SK-N-MC (cell line): ENCODE results near the gene HMGN2.

Experiments
- DNase-seq: peaks from one replicate; pipeline ENCODE4 v3.0.0-alpha.2; 2011; ENCODE audit warnings: low read depth, low spot score
- H3K27ac ChIP-seq: fragments of 200-600 bp; sonication (generic); 2 replicates; pipeline ENCODE4 v1.5.1; 2016; ENCODE audit warnings: mixed run types
- H3K36me3 ChIP-seq: fragments of 200-600 bp; sonication (generic); 2 replicates; pipeline ENCODE4 v1.6.1; 2017; ENCODE audit warnings: antibody characterized with exemption, low read length, mixed read lengths; ENCODE audit not compliant: insufficient read depth
- H3K4me3 ChIP-seq: fragments of 200-600 bp; sonication (generic); 2 replicates; pipeline ENCODE4 v1.5.1; 2016
- H3K9ac ChIP-seq: fragments of 200-600 bp; sonication (generic); 2 replicates; pipeline ENCODE4 v1.8.0; 2017; ENCODE audit warnings: mixed run types, mixed read lengths; ENCODE audit not compliant: insufficient read length
- H3K9me3 ChIP-seq: fragments of 200-600 bp; sonication (generic); 2 replicates; pipeline ENCODE4 v1.6.1; 2017; ENCODE audit warnings: low read depth, mild to moderate bottlenecking, antibody characterized with exemption, low read length, moderate library complexity, mixed read lengths
- EZH2 ChIP-seq: fragments of 200-600 bp; sonication (generic); IDR thresholded peaks from one replicate; pipeline ENCODE4 v1.6.1; 2017; ENCODE audit warnings: antibody characterized with exemption
- FOXP2 ChIP-seq: optimal IDR thresholded peaks from 2 replicates; pipeline ENCODE3; 2011; ENCODE audit warnings: mild to moderate bottlenecking, moderate library complexity; ENCODE audit not compliant: insufficient read depth; ENCODE audit errors: extremely low read length, control extremely low read depth
- POLR2AphosphoS5 ChIP-seq: IDR thresholded peaks from 2 replicates; pipeline ENCODE4 v1.6.1; 2012; ENCODE audit warnings: mild to moderate bottlenecking, low read depth, low read length, borderline replicate concordance

HMGN2 gene

DNA sequence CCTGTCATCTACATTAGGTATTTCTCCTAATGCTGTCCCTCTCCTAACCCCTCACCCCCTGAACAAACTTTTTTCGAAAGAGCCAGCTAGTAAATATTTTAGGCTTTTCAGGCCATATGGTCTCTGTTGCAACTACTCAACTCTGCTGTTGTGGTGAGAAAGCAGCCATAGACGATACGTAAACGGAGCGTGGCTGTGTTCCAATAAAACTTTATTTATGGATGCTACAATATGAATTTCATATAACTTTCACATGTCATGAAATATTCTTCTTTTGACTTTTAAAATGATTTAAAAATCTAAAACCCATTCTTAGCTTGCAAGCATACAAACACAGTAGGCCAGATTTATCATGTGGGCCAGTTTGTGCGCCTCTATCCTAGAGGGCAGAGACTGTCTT, 46.1 kb downstream of the HMGN2 start:
- no peak overlapping the region for H3K9ac ChIP-seq
- no peak overlapping the region for H3K27ac ChIP-seq
- no peak for TF ChIP-seq EZH2
- no peak for TF ChIP-seq FOXP2
- TF ChIP-seq POLR2AphosphoS5: no peak
- no peaks in the 10 kb centered on the region for H3K9me3 ChIP-seq
- no peaks in the 10 kb centered on the region for H3K36me3 ChIP-seq
- H3K4me3 ChIP-seq: no peak overlapping the region
- no peak for DNase-seq

- Histone ChIP-seq H3K9me3 (no peaks in the 10 kb centered on the region), H3K4me3 (no peak overlapping the region), H3K27ac (no peak overlapping the region), H3K9ac (no peak overlapping the region), H3K36me3 (no peaks in the 10 kb centered on the region)
- no peak for DNase-seq
- no peak for TF ChIP-seq FOXP2
- TF ChIP-seq POLR2AphosphoS5: no peak
Measured at GRCh38 chr1:26520339-26520738, 48.1 kb downstream of the HMGN2 start.

DNA sequence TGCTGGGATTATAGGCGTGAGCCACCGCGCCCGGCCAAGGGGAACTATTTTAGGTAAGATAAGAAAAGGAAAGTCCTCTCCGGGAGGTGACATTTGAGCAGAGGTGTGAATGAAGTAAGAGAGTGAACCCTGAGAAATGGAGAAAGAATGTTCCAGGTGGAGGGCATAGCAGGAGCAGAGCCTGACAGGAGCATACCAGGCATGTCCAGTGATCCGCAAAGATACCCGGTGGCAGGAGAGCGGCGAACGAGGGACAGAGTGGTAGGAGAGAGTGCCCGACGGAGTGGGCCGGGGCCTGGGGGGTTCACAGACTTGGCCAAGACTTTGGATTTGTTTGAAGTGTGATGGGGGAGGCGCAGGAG, 49.4 kb downstream of the HMGN2 start:
- Histone ChIP-seq H3K27ac (no peak overlapping the region), H3K4me3 (no peak overlapping the region), H3K9ac (no peak overlapping the region), H3K9me3 (no peaks in the 10 kb centered on the region), H3K36me3 (no peaks in the 10 kb centered on the region)
- DNase-seq: no peak
- TF ChIP-seq FOXP2 (no peak), POLR2AphosphoS5 (no peak), EZH2 (no peak)

- no peak for DNase-seq
- H3K4me3 ChIP-seq: no peak overlapping the region
- H3K36me3 ChIP-seq: no peaks in the 10 kb centered on the region
- H3K27ac ChIP-seq: no peak overlapping the region
- H3K9ac ChIP-seq: no peak overlapping the region
- no peak for TF ChIP-seq EZH2
- no peak for TF ChIP-seq FOXP2
- TF ChIP-seq POLR2AphosphoS5: no peak
- H3K9me3 ChIP-seq: no peaks in the 10 kb centered on the region
Measured at GRCh38 chr1:26522073-26522472, 49.8 kb downstream of the HMGN2 start.

- no peaks in the 10 kb centered on the region for H3K36me3 ChIP-seq
- no peak for DNase-seq
- H3K9ac ChIP-seq: no peak overlapping the region
- TF ChIP-seq FOXP2 (no peak), EZH2 (no peak), POLR2AphosphoS5 (no peak)
- H3K27ac ChIP-seq: no peak overlapping the region
- H3K9me3 ChIP-seq: no peaks in the 10 kb centered on the region
- H3K4me3 ChIP-seq: no peak overlapping the region
Measured at GRCh38 chr1:26524181-26524580, 51.9 kb downstream of the HMGN2 start.
